GM12801 (cell line): ENCODE results near the gene ITSN1.

Experiments used
- CTCF ChIP-seq: IDR thresholded peaks from one replicate; pipeline ENCODE4 v1.5.1; 2011; ENCODE audit warnings: control low read depth; ENCODE audit not compliant: insufficient read length; ENCODE audit errors: extremely low read depth

The ITSN1 gene

GRCh38 chr21:33663241-33663640 is 20.9 kb downstream of the ITSN1 start:
- no peak for TF ChIP-seq CTCF

GRCh38 chr21:33664135-33664534 is 21.8 kb downstream of the ITSN1 start:
- no peak for TF ChIP-seq CTCF

GRCh38 chr21:33666153-33666552 is 23.9 kb downstream of the ITSN1 start:
- no peak for TF ChIP-seq CTCF

GRCh38 chr21:33667636-33668035 is 25.3 kb downstream of the ITSN1 start:
- TF ChIP-seq CTCF = no peak

- TF ChIP-seq CTCF = no peak
Measured at GRCh38 chr21:33668180-33668579, 25.9 kb downstream of the ITSN1 start.

- no peak for TF ChIP-seq CTCF
Measured at GRCh38 chr21:33668620-33669019, 26.3 kb downstream of the ITSN1 start.

- no peak for TF ChIP-seq CTCF
Measured at GRCh38 chr21:33670076-33670978, 28.0 kb downstream of the ITSN1 start.
